Stomach (tissue), 9 donors: ENCODE data around the gene C2CD2. TPM values are rescaled to one million over a fixed set of nuclear protein-coding genes. Genes with fewer than 3 reads are reported as not detected.

Experiments used
- DNase-seq, 2 donors: peaks; one replicate each; pipeline versions ENCODE4 v3.0.0 to v3.0.0-alpha.2; 2013 to 2019
- H3K27ac ChIP-seq, 5 donors: fragments of 200-600 bp in 4 of 5; sonication (generic) in 4 of 5; one replicate each; pipeline ENCODE4 v1.5.1; 2013 to 2019; ENCODE audit warnings: mild to moderate bottlenecking in 1 of 5, moderate library complexity in 1 of 5
- H3K27me3 ChIP-seq, 3 donors: fragments of 200-600 bp; sonication (generic); one replicate each; pipeline ENCODE4 v1.5.1; 2017 to 2019; ENCODE audit warnings: mixed run types in 1 of 3
- H3K36me3 ChIP-seq, 4 donors: fragments of 200-600 bp; sonication (generic); 1 replicate in 3 of 4; 2 replicates in 1 of 4; pipeline ENCODE4 v1.5.1; 2016 to 2019
- H3K4me1 ChIP-seq, 4 donors: fragments of 200-600 bp; sonication (generic); one replicate each; pipeline ENCODE4 v1.5.1; 2016 to 2019
- H3K4me3 ChIP-seq, 4 donors: fragments of 200-600 bp; sonication (generic) in 3 of 4; one replicate each; pipeline ENCODE4 v1.5.1; 2016 to 2019; ENCODE audit warnings: mild to moderate bottlenecking in 1 of 4
- H3K9me3 ChIP-seq, 4 donors: fragments of 200-600 bp; sonication (generic); one replicate each; pipeline ENCODE4 v1.5.1; 2016 to 2019
- CTCF ChIP-seq, 7 experiments: fragments of 450-650 bp in 4 of 7; fragments of 200-600 bp in 3 of 7; sonication (generic) in 3 of 7; IDR thresholded peaks; one replicate each; pipeline ENCODE4 v1.5.1; 2016 to 2019; ENCODE audit warnings: antibody characterized with exemption in 7 of 7, control low read depth in 2 of 7, mild to moderate bottlenecking in 1 of 7
- EP300 ChIP-seq: sonication (generic); formaldehyde crosslinking; IDR thresholded peaks from one replicate; pipeline ENCODE4 v1.6.1; 2017; ENCODE audit warnings: antibody characterized with exemption
- POLR2A ChIP-seq, 4 donors: fragments of 450-650 bp; IDR thresholded peaks; one replicate each; pipeline ENCODE4 v1.6.1; 2016; ENCODE audit warnings: antibody characterized with exemption in 4 of 4, control low read depth in 2 of 4, mild to moderate bottlenecking in 1 of 4, moderate library complexity in 1 of 4
- POLR2AphosphoS5 ChIP-seq, 3 donors: sonication (generic); formaldehyde crosslinking; IDR thresholded peaks; one replicate each; pipeline ENCODE4 v1.6.1; 2016; ENCODE audit warnings: antibody characterized with exemption in 3 of 3
- WGBS, 5 donors: extraction: QIAGEN DNeasy Blood & Tissue Kit in 3 of 5; methylation state at CpG; one replicate each; pipeline versions ENCODE4 v1.1.5 to v1.1.7; 2013 to 2018; 5-methylcytosine and 5-hydroxymethylcytosine counted together
- intact Hi-C: fragments of 100-400 bp; cut with DNase I; formaldehyde crosslinking; loops from one replicate; pipeline ENCODE4 v1.15.1; 2023; ENCODE audit warnings: low total_unique reads
- polyA plus RNA-seq, 3 donors: library from polyadenylated mRNA; stranded (reverse); fragments of 200-250 nt; gene quantifications; one replicate each; pipeline ENCODE4 v1.2.3, GENCODE V29; 2013
- total RNA-seq, 5 donors: library from RNA; depleted of rRNA; stranded (reverse); fragments of >200 nt; gene quantifications; one replicate each; pipeline versions ENCODE4 v1.1.0 to v1.2.3, GENCODE V29; 2014 to 2016
- donor health status: healthy with polysubstance abuse.
- donor health status: Bipolar disorder and iron deficiency.
- donor health status: healthy.

The C2CD2 gene
- total and polyA plus RNA-seq, 8 donors: 4.6 to 31.9 (median 16.0) TPM

GRCh38 chr21:41906770-41907169 lies 47.0 kb downstream of the C2CD2 start:
- H3K27me3 ChIP-seq: no peaks in the 10 kb centered on the region
- no peak for DNase-seq
- intact Hi-C loops: no loop called here
- WGBS, 5 donors: 85 to 94% (median 93%) methylated on average over 14 of the region's 14 CpGs
- H3K27ac ChIP-seq: no peak overlapping the region
- H3K36me3 ChIP-seq: peaks cover 19 to 98% (median 96%) of the 10 kb centered on the region in 4 donors
- no peak overlapping the region for H3K4me3 ChIP-seq
- TF ChIP-seq POLR2A (IDR thresholded peaks at IDR 0.05) (no peak), CTCF (IDR thresholded peaks at IDR 0.05) (no peak), EP300 (no peak), POLR2AphosphoS5 (IDR thresholded peaks at IDR 0.05) (no peak)
- H3K9me3 ChIP-seq: no peaks in the 10 kb centered on the region
- H3K4me1 ChIP-seq: no peaks in the 10 kb centered on the region

GRCh38 chr21:41903559-41904351 lies 50.1 kb downstream of the C2CD2 start:
- DNase-seq: no peak
- H3K27ac ChIP-seq: no peak overlapping the region
- WGBS, 5 donors: 81 to 89% (median 87%) methylated on average over 21 to 23 of the region's 23 CpGs
- H3K4me1 ChIP-seq: peaks cover 0 to 7% (median 0%) of the 10 kb centered on the region in 4 donors
- TF ChIP-seq POLR2A (IDR thresholded peaks at IDR 0.05): no peak
- no peak overlapping the region for H3K4me3 ChIP-seq
- H3K9me3 ChIP-seq: no peaks in the 10 kb centered on the region
- no peaks in the 10 kb centered on the region for H3K27me3 ChIP-seq
- intact Hi-C loops: no loop called here
- H3K36me3 ChIP-seq: peaks cover 16 to 98% (median 87%) of the 10 kb centered on the region in 4 donors

- DNase-seq: no peak
Observed at GRCh38 chr21:41902946-41903345, 50.9 kb downstream of the C2CD2 start.

GRCh38 chr21:41901782-41902181 lies 52.0 kb downstream of the C2CD2 start:
- TF ChIP-seq POLR2A (IDR thresholded peaks at IDR 0.05): no peak
- no peak for TF ChIP-seq POLR2AphosphoS5 (IDR thresholded peaks at IDR 0.05)
- TF ChIP-seq EP300: no peak
- no peak for TF ChIP-seq CTCF (IDR thresholded peaks at IDR 0.05)
- H3K4me1 ChIP-seq: peaks cover 0 to 12% (median 3%) of the 10 kb centered on the region in 4 donors
- 95 to 96% (median 96%) methylated on average over 3 of the region's 3 CpGs for WGBS, 5 donors
- H3K27ac ChIP-seq: peak overlapping the region in 2 of 5 donors; percentile 14 to 48
- H3K9me3 ChIP-seq: no peaks in the 10 kb centered on the region
- DNase-seq: no peak
- intact Hi-C loops: no loop called here
- no peaks in the 10 kb centered on the region for H3K27me3 ChIP-seq
- H3K36me3 ChIP-seq: peaks cover 17 to 93% (median 80%) of the 10 kb centered on the region in 4 donors
- no peak overlapping the region for H3K4me3 ChIP-seq

More at GRCh38 chr21:41902946-41903345, 50.9 kb downstream of the C2CD2 start:
- Histone ChIP-seq H3K4me3 (no peak overlapping the region), H3K27ac (no peak overlapping the region), H3K36me3 (peaks cover 23 to 100% (median 87%) of the 10 kb centered on the region in 4 donors), H3K4me1 (peaks cover 0 to 7% (median 0%) of the 10 kb centered on the region in 4 donors), H3K27me3 (no peaks in the 10 kb centered on the region), H3K9me3 (no peaks in the 10 kb centered on the region)
- TF ChIP-seq POLR2AphosphoS5 (IDR thresholded peaks at IDR 0.05) (no peak), EP300 (no peak), CTCF (IDR thresholded peaks at IDR 0.05) (no peak), POLR2A (IDR thresholded peaks at IDR 0.05) (no peak)
- WGBS, 5 donors: 97 to 100% (median 98%) methylated on average over 7 to 8 of the region's 8 CpGs
- intact Hi-C loops: no loop called here

- TF ChIP-seq POLR2AphosphoS5 (IDR thresholded peaks at IDR 0.05) (peak in 1 of 3 donors; percentile 28), EP300 (no peak)
- Histone ChIP-seq H3K9me3 (no peaks in the 10 kb centered on the region), H3K36me3 (peaks cover 13 to 89% (median 74%) of the 10 kb centered on the region in 4 donors), H3K27me3 (no peaks in the 10 kb centered on the region), H3K27ac (peak overlapping the region in 4 of 5 donors; percentile 22 to 49 (median 42)), H3K4me1 (peaks cover 0 to 15% (median 4%) of the 10 kb centered on the region in 4 donors), H3K4me3 (no peak overlapping the region)
- DNase-seq: peak; percentile 53 to 79
- intact Hi-C loops: no loop called here
- WGBS, 5 donors: 36 to 54% (median 44%) methylated on average over 12 of the region's 12 CpGs
Observed at GRCh38 chr21:41901099-41901498, 52.7 kb downstream of the C2CD2 start.
